HepG2 (cell line): Measurements from ENCODE around the gene GSDMA. TPM values are rescaled to one million over a fixed set of nuclear protein-coding genes. Genes with fewer than 3 reads are reported as not detected.

Experiments
- ATAC-seq: fragments of 200-7000 bp; cut with Tn5 transposase; 3 replicates; pipeline ENCODE4 v1.9.1; 2020; ENCODE audit warnings: mild to moderate bottlenecking, moderate library complexity
- BruUV-seq: library from RNA; stranded (reverse); fragments of 400-500 nt; replicated peaks from 2 replicates; lab custom pipeline; 2021; lab: Mats Ljungman, UMichigan
- CTCF ChIA-PET: fragments of 300-600 bp; formaldehyde crosslinking; extraction: SDS; loops from one replicate; lab custom pipeline; 2021; ENCODE audit warnings: low total read pairs, inconsistent platforms, low intra/inter-chr PET ratio; lab: Yijun Ruan, JAX
- POLR2A ChIA-PET: fragments of 350-600 bp; sonication (Branson Sonifier 250); formaldehyde crosslinking; loops from one replicate; lab custom pipeline; 2020; ENCODE audit warnings: antibody characterized with exemption, inconsistent platforms; lab: Yijun Ruan, JAX
- DNase-seq: peaks from one replicate; pipeline ENCODE4 v3.0.0-alpha.2; 2015; ENCODE audit warnings: low spot score
- FAIRE-seq: peaks from 3 replicates; lab custom pipeline; 2011; peaks lifted over from hg19 to GRCh38; lab: Jason Lieb, UNC
- H2AFZ ChIP-seq: one replicate; pipeline ENCODE4 v1.6.1; 2011; ENCODE audit warnings: low read length, inconsistent platforms
- H3K27ac ChIP-seq: fragments of 300-600 bp; 3 replicates; pipeline ENCODE4 v1.8.0; 2011; ENCODE audit warnings: mixed run types, mild to moderate bottlenecking, mixed read lengths, low read length, inconsistent platforms; ENCODE audit not compliant: insufficient read depth; ENCODE audit errors: extremely low read length
- H3K27me3 ChIP-seq, 2 experiments: fragments of 200-600 bp in 1 of 2; 2 replicates in 1 of 2; 3 replicates in 1 of 2; pipeline versions ENCODE4 v1.6.0 to v1.8.0; 2011; ENCODE audit warnings: low read length in 2 of 2, mild to moderate bottlenecking in 2 of 2, moderate library complexity in 2 of 2, inconsistent platforms in 1 of 2; ENCODE audit not compliant: insufficient read depth in 2 of 2, control insufficient read depth in 1 of 2
- H3K36me3 ChIP-seq, 2 experiments: fragments of 200-600 bp in 1 of 2; replicated peaks in 1 of 2; 2 replicates in 1 of 2; 3 replicates in 1 of 2; pipeline versions ENCODE4 v1.5.1 to v1.8.0; 2011; ENCODE audit warnings: low read length in 2 of 2, inconsistent platforms in 1 of 2; ENCODE audit not compliant: insufficient read depth in 2 of 2, control insufficient read depth in 1 of 2
- H3K4me1 ChIP-seq: 2 replicates; pipeline ENCODE4 v1.5.1; 2012; ENCODE audit warnings: low read length, inconsistent platforms; ENCODE audit not compliant: insufficient read depth
- H3K4me2 ChIP-seq: 2 replicates; pipeline ENCODE4 v1.6.0; 2011; ENCODE audit warnings: low read depth, low read length, inconsistent platforms
- H3K4me3 ChIP-seq, 3 experiments: fragments of 200-600 bp in 1 of 3; sonication (generic), shearing (Covaris generic) in 1 of 3; replicated peaks in 1 of 3; 2 replicates each; pipeline ENCODE4 v1.5.1; 2011 to 2016; ENCODE audit warnings: low read length in 3 of 3, inconsistent platforms in 2 of 3, low read depth in 2 of 3, mild to moderate bottlenecking in 2 of 3, control low read depth in 1 of 3, mixed read lengths in 1 of 3; ENCODE audit not compliant: insufficient read depth in 1 of 3
- H3K79me2 ChIP-seq: one replicate; pipeline ENCODE4 v1.6.1; 2011; ENCODE audit warnings: low read length, inconsistent platforms; ENCODE audit not compliant: insufficient read depth
- H3K9ac ChIP-seq: 2 replicates; pipeline ENCODE4 v1.6.0; 2011; ENCODE audit warnings: mild to moderate bottlenecking, low read depth, low read length, inconsistent platforms; ENCODE audit not compliant: insufficient read depth
- H3K9me3 ChIP-seq: 2 replicates; pipeline ENCODE4 v1.5.1; 2012; ENCODE audit warnings: mild to moderate bottlenecking, low read length
- H4K20me1 ChIP-seq: 2 replicates; pipeline ENCODE4 v1.6.0; 2011; ENCODE audit warnings: inconsistent platforms, mild to moderate bottlenecking, low read length, moderate library complexity; ENCODE audit not compliant: insufficient read depth
- BORCS8-MEF2B ChIP-seq: sonication (generic); formaldehyde crosslinking; IDR thresholded peaks from 2 replicates; pipeline ENCODE4 v1.8.0; 2022; ENCODE audit warnings: mild to moderate bottlenecking, missing genetic modification reagents
- MIER3 ChIP-seq: IDR thresholded peaks from 2 replicates; pipeline ENCODE4 v1.6.1; 2016; ENCODE audit warnings: missing compliant biosample characterization, borderline replicate concordance
- MTA1 ChIP-seq: sonication (generic); formaldehyde crosslinking; IDR thresholded peaks from 2 replicates; pipeline ENCODE4 v1.4.0; 2020; ENCODE audit warnings: missing genetic modification reagents, mild to moderate bottlenecking, borderline replicate concordance
- MXD4 ChIP-seq: IDR thresholded peaks from 2 replicates; pipeline ENCODE4 v1.6.1; 2016; ENCODE audit warnings: mild to moderate bottlenecking, missing biosample characterization, missing genetic modification reagents
- MXI1 ChIP-seq: IDR thresholded peaks from 3 replicates; pipeline ENCODE4 v1.6.1; 2012; ENCODE audit warnings: low read depth, low read length, inconsistent platforms, borderline replicate concordance
- NFE2L1 ChIP-seq: sonication (generic); formaldehyde crosslinking; IDR thresholded peaks from 2 replicates; pipeline ENCODE4 v1.4.0; 2020; ENCODE audit warnings: missing genetic modification reagents, mild to moderate bottlenecking, borderline replicate concordance
- NFKB2 ChIP-seq: sonication (generic); formaldehyde crosslinking; IDR thresholded peaks from 2 replicates; pipeline ENCODE4 v1.4.0; 2020; ENCODE audit warnings: missing genetic modification reagents, borderline replicate concordance
- NR2F6 ChIP-seq, 2 experiments: IDR thresholded peaks; 2 replicates each; pipeline ENCODE4 v1.6.1; 2016; ENCODE audit warnings: antibody characterized with exemption in 1 of 2, mild to moderate bottlenecking in 1 of 2
- POLR2A ChIP-seq, 2 experiments: IDR thresholded peaks; 2 replicates each; pipeline ENCODE4 v1.6.1; 2011; ENCODE audit warnings: low read depth in 2 of 2, low read length in 2 of 2, mild to moderate bottlenecking in 1 of 2, moderate library complexity in 1 of 2; ENCODE audit not compliant: insufficient read depth in 1 of 2
- ZBTB38 ChIP-seq: sonication (generic); formaldehyde crosslinking; IDR thresholded peaks from 2 replicates; pipeline ENCODE4 v1.5.1; 2020; ENCODE audit warnings: mild to moderate bottlenecking, missing genetic modification reagents
- ZNF224 ChIP-seq: sonication (generic); formaldehyde crosslinking; IDR thresholded peaks from 2 replicates; pipeline ENCODE4 v1.5.0; 2020; ENCODE audit warnings: mild to moderate bottlenecking, missing genetic modification reagents
- ZNF563 ChIP-seq: sonication (generic); formaldehyde crosslinking; IDR thresholded peaks from 2 replicates; pipeline ENCODE4 v1.8.0; 2022; ENCODE audit warnings: mild to moderate bottlenecking, moderate library complexity, missing genetic modification reagents
- ZNF850 ChIP-seq: sonication (generic); formaldehyde crosslinking; conservative IDR thresholded peaks from 2 replicates; pipeline ENCODE4 v1.9.0; 2021; ENCODE audit warnings: mild to moderate bottlenecking, missing genetic modification reagents
- WGBS: methylation state at CpG from one replicate; pipeline ENCODE4 v1.1.6; 2017; ENCODE audit warnings: low lambda C conversion rate; 5-methylcytosine and 5-hydroxymethylcytosine counted together
- in situ Hi-C: cut with HindIII; loops from 2 replicates; pipeline ENCODE4 v1.10.0; 2017; ENCODE audit warnings: low pct_unique_long_range_greater_than_20kb; ENCODE audit not compliant: extremely low pct_ligation_motif_present
- intact Hi-C: fragments of 100-400 bp; cut with micrococcal nuclease; formaldehyde crosslinking; loops from one replicate; pipeline ENCODE4 v1.10.0; 2022; ENCODE audit not compliant: unreplicated experiment
- polyA plus RNA-seq, 8 experiments: library from polyadenylated mRNA; depleted of rRNA in 3 of 8; stranded (reverse) in 7 of 8; unstranded in 1 of 8; fragments of >200 nt; fragmentation: Illumina TruSeq in 4 of 8; extraction: Trizol in 4 of 8; gene quantifications; 2 replicates each; pipeline versions ENCODE4 v1.2.1 to v1.2.3, GENCODE V29; 2011 to 2016; ENCODE audit warnings: low read depth in 4 of 8, missing spikeins in 1 of 8, mixed read lengths in 1 of 8; ENCODE audit not compliant: insufficient read depth in 1 of 8
- total RNA-seq, 5 experiments: library from RNA; depleted of rRNA; stranded (reverse); fragments of >200 nt; fragmentation: Illumina TruSeq; extraction: Trizol; gene quantifications; 2 replicates each; pipeline ENCODE4 v1.2.3, GENCODE V29; 2016; ENCODE audit warnings: low read depth in 1 of 5
- TF ChIP-seq, protein P1 (sequence below): sonication (generic); formaldehyde crosslinking; IDR thresholded peaks from 2 replicates; pipeline ENCODE4 v1.5.1; 2020; ENCODE audit warnings: mild to moderate bottlenecking, missing genetic modification reagents, borderline replicate concordance
- TF ChIP-seq, protein P2 (sequence below): IDR thresholded peaks from 2 replicates; pipeline ENCODE4 v1.6.1; 2016; ENCODE audit warnings: missing biosample characterization, missing genetic modification reagents, low read depth
- TF ChIP-seq, protein P3 (sequence below): sonication (generic); formaldehyde crosslinking; IDR thresholded peaks from 2 replicates; pipeline ENCODE4 v1.4.0; 2020; ENCODE audit warnings: mild to moderate bottlenecking, missing genetic modification reagents

GSDMA gene
- total and polyA plus RNA-seq, 2 of the 13 experiments (the other 11 are each of a cell fraction or from before 2014, with no cell fraction given) = not detected

DNA sequence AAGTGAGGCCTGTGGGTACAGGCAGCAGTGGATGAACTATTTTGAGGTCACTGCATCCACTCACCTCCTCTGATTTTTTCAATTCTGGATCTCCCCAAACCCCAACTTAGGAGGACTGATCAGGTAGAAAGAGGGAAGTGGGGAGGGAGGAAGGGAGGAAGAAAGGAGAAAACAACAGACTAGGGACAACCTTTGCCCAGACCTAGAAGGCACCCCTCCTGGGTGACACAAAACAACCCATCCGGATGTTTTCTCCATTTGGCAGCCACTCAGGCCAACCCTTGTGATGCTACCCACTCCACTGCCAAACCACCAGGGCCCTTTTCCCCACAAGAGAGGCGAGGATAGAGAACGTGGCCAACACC, 38.1 kb upstream of the GSDMA start (continued):
- TF ChIP-seq, protein P1, sequence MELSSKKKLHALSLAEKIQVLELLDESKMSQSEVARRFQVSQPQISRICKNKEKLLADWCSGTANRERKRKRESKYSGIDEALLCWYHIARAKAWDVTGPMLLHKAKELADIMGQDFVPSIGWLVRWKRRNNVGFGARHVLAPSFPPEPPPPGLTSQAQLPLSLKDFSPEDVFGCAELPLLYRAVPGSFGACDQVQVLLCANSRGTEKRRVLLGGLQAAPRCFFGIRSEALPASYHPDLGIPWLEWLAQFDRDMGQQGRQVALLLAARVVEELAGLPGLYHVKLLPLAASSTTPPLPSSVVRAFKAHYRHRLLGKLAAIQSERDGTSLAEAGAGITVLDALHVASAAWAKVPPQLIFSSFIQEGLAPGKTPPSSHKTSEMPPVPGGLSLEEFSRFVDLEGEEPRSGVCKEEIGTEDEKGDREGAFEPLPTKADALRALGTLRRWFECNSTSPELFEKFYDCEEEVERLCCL (CRISPR knock-in tag) = peak; percentile 90; the same call in 1 of the 2 replicates
- TF ChIP-seq, protein P2, sequence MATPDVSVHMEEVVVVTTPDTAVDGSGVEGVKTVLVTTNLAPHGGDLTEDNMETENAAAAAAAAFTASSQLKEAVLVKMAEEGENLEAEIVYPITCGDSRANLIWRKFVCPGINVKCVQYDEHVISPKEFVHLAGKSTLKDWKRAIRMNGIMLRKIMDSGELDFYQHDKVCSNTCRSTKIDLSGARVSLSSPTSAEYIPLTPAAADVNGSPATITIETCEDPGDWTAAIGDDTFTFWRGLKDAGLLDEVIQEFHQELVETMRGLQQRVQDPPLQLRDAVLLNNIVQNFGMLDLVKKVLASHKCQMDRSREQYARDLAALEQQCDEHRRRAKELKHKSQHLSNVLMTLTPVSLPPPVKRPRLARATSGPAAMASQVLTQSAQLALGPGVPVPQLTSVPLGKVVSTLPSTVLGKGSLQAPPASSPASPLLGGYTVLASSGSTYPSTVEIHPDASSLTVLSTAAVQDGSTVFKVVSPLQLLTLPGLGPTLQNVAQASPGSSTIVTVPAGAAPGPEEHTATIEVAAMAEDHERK (CRISPR knock-in tag) = no peak
- no peak for TF ChIP-seq BORCS8-MEF2B

DNA sequence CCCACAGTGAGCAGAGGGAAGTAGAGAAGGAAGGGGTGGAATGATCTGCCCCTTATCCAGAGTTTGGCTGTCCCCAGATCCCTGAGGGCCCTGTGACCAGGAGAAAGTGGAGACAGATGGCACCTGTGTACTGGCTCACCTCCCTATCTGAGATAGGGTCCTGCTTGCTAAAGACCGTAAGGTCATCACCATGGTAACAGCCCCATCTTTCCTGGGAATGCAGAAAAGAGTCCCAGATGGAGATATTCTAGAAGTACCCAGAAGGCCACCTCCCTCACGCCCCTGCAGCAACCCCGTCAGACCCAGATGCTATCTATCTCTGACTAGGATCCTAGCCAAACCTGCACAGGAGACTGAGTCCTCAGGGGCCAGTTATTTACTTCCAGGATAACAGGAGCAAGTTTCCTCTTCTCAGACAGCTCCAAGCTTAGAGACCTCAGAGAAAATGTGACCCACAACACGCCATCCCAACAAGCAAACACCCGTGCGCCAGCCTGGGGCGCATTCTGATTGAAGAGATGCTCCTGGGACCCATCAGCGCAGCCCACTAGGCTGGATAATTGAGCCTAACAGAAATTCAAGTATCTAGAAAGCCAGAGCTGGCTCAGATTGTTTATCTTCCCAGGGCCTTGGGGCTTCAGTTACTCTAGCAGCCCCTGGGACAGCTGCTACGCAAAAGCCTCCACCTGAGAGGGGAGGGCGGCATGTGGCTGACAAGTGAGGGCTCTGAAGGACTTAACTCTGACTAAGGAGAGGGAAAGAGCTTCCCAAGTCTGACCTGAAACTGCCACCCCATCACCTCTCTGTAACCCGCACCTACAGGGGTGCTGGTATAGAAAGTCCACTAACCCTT, 37.3 kb upstream of the GSDMA start:
- BruUV-seq = no TSS peak
- WGBS = 86% methylated on average over 11 of the region's 11 CpGs
- intact Hi-C loops = loop anchor here (2.0 to 10.0 kb wide), 2 partner anchors 55 to 179 kb away; partner anchors contain the start of genes NR1D1 and PSMD3
- TF ChIP-seq POLR2A (IDR thresholded peaks at IDR 0.05; ENCODE audit: insufficient read depth in 1 of 2, low read depth in 2 of 2, low read length in 2 of 2) (0 out of 4 replicates have a peak, but pooled peaks of 1 of the 2 experiments have one; percentile 22), MXD4 (CRISPR knock-in tag) (peak; percentile 3; the same call in 1 of the 2 replicates), NFKB2 (CRISPR knock-in tag) (0 out of 2 replicates have a peak, but pooled peaks have one; percentile 33), NFE2L1 (CRISPR knock-in tag) (no peak), MTA1 (no peak), MIER3 (CRISPR knock-in tag) (0 out of 2 replicates have a peak, but pooled peaks have one; percentile 11), ZBTB38 (CRISPR knock-in tag) (peak; percentile 8; the same call in 1 of the 2 replicates), ZNF850 (no peak), ZNF224 (CRISPR knock-in tag) (no peak), ZNF563 (CRISPR knock-in tag) (0 out of 2 replicates have a peak, but pooled peaks have one; percentile 3), NR2F6 (IDR thresholded peaks at IDR 0.05) (0 out of 2 replicates have a peak, but pooled peaks have one; percentile 23), NR2F6 (CRISPR knock-in tag; IDR thresholded peaks at IDR 0.05) (no peak), MXI1 (0 out of 3 replicates have a peak, but pooled peaks have one; percentile 10)
- TF ChIP-seq, protein P3, sequence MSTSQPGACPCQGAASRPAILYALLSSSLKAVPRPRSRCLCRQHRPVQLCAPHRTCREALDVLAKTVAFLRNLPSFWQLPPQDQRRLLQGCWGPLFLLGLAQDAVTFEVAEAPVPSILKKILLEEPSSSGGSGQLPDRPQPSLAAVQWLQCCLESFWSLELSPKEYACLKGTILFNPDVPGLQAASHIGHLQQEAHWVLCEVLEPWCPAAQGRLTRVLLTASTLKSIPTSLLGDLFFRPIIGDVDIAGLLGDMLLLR = 0 out of 2 replicates have a peak, but pooled peaks have one; percentile 17

More for the DNA sequence above, 37.3 kb upstream of the GSDMA start:
- Histone ChIP-seq H4K20me1 (peaks cover 8% of the 10 kb centered on the region; the same call in 1 of the 2 replicates), H3K4me1 (peaks cover 83% of the 10 kb centered on the region), H3K36me3 (peaks cover 23 to 26% of the 10 kb centered on the region in 2 experiments), H3K27me3 (no peaks in the 10 kb centered on the region; a peak in 1 of 5 replicates), H3K79me2 (peaks cover 50% of the 10 kb centered on the region), H2AFZ (no peak overlapping the region), H3K9ac (peak overlapping the region; percentile 90), H3K9me3 (no peaks in the 10 kb centered on the region), H3K4me2 (peak overlapping the region; percentile 97), H3K4me3 (peak overlapping the region; percentile 72 to 96 (median 90)), H3K27ac (peak overlapping the region; percentile 93)
- CTCF ChIA-PET = interaction anchor here (0.6 kb wide), 1 partner anchor 225 kb away, joined by 3 read pairs; no protein-coding TSS in a partner anchor
- no peak for DNase-seq
- no peak for ATAC-seq
- in situ Hi-C loops = no loop called here
- POLR2A ChIA-PET = interaction anchor here (0.7 to 5.3 kb wide), 8 partner anchors 9 to 222 kb away, joined by 3 to 47 read pairs (median 14); partner anchors contain the start of gene PSMD3
- no peak for FAIRE-seq
